GM23338 (cell line): ENCODE data around the gene GDF7. TPM values are rescaled to one million over a fixed set of nuclear protein-coding genes. Genes with fewer than 3 reads are reported as not detected.

Experiments
- ATAC-seq: fragments of 200-7000 bp; cut with Tn5 transposase; 3 replicates; pipeline ENCODE4 v1.9.1; 2020
- DNase-seq: peaks from one replicate; pipeline ENCODE4 v3.0.0-alpha.2; 2015; ENCODE audit warnings: low spot score
- H2AFZ ChIP-seq: fragments of 200-600 bp; sonication (generic); 2 replicates; pipeline ENCODE4 v1.8.0; 2016; ENCODE audit warnings: antibody characterized with exemption, mild to moderate bottlenecking, moderate library complexity
- H3F3A ChIP-seq: fragments of 200-600 bp; sonication (generic); replicated peaks from 2 replicates; pipeline ENCODE4 v1.8.0; 2017; ENCODE audit warnings: antibody characterized with exemption, mixed run types, low read depth
- H3K27ac ChIP-seq: fragments of 200-600 bp; sonication (generic); 2 replicates; pipeline ENCODE4 v1.6.1; 2016; ENCODE audit warnings: low read depth
- H3K27me3 ChIP-seq: fragments of 200-600 bp; sonication (generic); 2 replicates; pipeline ENCODE4 v1.8.0; 2016; ENCODE audit warnings: mild to moderate bottlenecking, mixed run types, moderate library complexity; ENCODE audit not compliant: insufficient read depth
- H3K36me3 ChIP-seq: fragments of 200-600 bp; sonication (generic); 2 replicates; pipeline ENCODE4 v1.8.0; 2016; ENCODE audit warnings: mild to moderate bottlenecking; ENCODE audit not compliant: insufficient read depth
- H3K4me1 ChIP-seq: fragments of 200-600 bp; sonication (generic); 2 replicates; pipeline ENCODE4 v1.8.0; 2016; ENCODE audit warnings: mild to moderate bottlenecking, moderate library complexity; ENCODE audit not compliant: insufficient read depth
- H3K4me2 ChIP-seq: fragments of 200-600 bp; sonication (generic); 2 replicates; pipeline ENCODE4 v1.7.1; 2017; ENCODE audit warnings: mixed run types
- H3K4me3 ChIP-seq: fragments of 200-600 bp; sonication (generic); 2 replicates; pipeline ENCODE4 v1.6.1; 2016; ENCODE audit warnings: mixed run types
- H3K79me2 ChIP-seq: fragments of 200-600 bp; sonication (generic); replicated peaks from 2 replicates; pipeline ENCODE4 v1.8.0; 2017; ENCODE audit warnings: mild to moderate bottlenecking; ENCODE audit not compliant: insufficient read depth
- H3K9me2 ChIP-seq: fragments of 200-600 bp; sonication (generic); 2 replicates; pipeline ENCODE4 v1.8.0; 2017; ENCODE audit not compliant: insufficient read depth
- H4K20me1 ChIP-seq: fragments of 200-600 bp; sonication (generic); replicated peaks from 2 replicates; pipeline ENCODE4 v1.8.0; 2017; ENCODE audit warnings: mild to moderate bottlenecking; ENCODE audit not compliant: insufficient read depth
- H3K27ac Mint-ChIP-seq: 2 replicates; pipeline ENCODE4 v1.8.0; 2020; ENCODE audit warnings: inconsistent platforms, mild to moderate bottlenecking, moderate library complexity, mixed read lengths
- H3K27me3 Mint-ChIP-seq: 3 replicates; pipeline ENCODE4 v1.8.0; 2022; ENCODE audit warnings: low read depth, mild to moderate bottlenecking, moderate library complexity, mixed read lengths, inconsistent platforms; ENCODE audit not compliant: insufficient read depth, poor library complexity
- H3K36me3 Mint-ChIP-seq: 3 replicates; pipeline ENCODE4 v1.8.0; 2021; ENCODE audit warnings: low read depth, mild to moderate bottlenecking, inconsistent platforms, moderate library complexity, mixed read lengths
- H3K4me1 Mint-ChIP-seq: 3 replicates; pipeline ENCODE4 v1.8.0; 2020; ENCODE audit warnings: mild to moderate bottlenecking, inconsistent platforms, mixed read lengths
- H3K4me3 Mint-ChIP-seq: 3 replicates; pipeline ENCODE4 v1.8.0; 2021; ENCODE audit warnings: moderate library complexity, mild to moderate bottlenecking, inconsistent platforms, mixed read lengths
- H3K9me3 Mint-ChIP-seq: 3 replicates; pipeline ENCODE4 v1.8.0; 2020; ENCODE audit warnings: moderate library complexity, mild to moderate bottlenecking, inconsistent platforms, mixed read lengths
- EZH2 ChIP-seq: fragments of 200-600 bp; sonication (generic); IDR thresholded peaks from one replicate; pipeline ENCODE4 v1.8.0; 2017; ENCODE audit warnings: antibody characterized with exemption, mild to moderate bottlenecking, low read depth; ENCODE audit not compliant: unreplicated experiment
- POLR2AphosphoS5 ChIP-seq: IDR thresholded peaks from 2 replicates; pipeline ENCODE4 v1.6.1; 2016; ENCODE audit warnings: antibody characterized with exemption, low read depth
- polyA plus RNA-seq: library from polyadenylated mRNA; unstranded; fragments of >200 nt; fragmentation: Nextera tagmentation; extraction: Ambion mirVana; gene quantifications from 2 replicates; pipeline ENCODE4 v1.2.1, GENCODE V29; 2016
- total RNA-seq: library from RNA; depleted of rRNA; stranded (reverse); fragments of >200 nt; shearing (Covaris generic); gene quantifications from 2 replicates; pipeline ENCODE4 v1.2.3, GENCODE V29; 2014
- TF ChIP-seq, protein P1 (sequence below): IDR thresholded peaks from 2 replicates; pipeline ENCODE4 v1.6.1; 2016; ENCODE audit warnings: antibody characterized with exemption
- TF ChIP-seq, protein P2 (sequence below), 2 experiments: fragments of 200-600 bp in 1 of 2; sonication (generic) in 1 of 2; conservative IDR thresholded peaks; 2 replicates each; pipeline versions ENCODE4 v1.5.1 to v1.6.1; 2016 to 2017; ENCODE audit warnings: antibody characterized with exemption in 2 of 2, low read depth in 2 of 2, mild to moderate bottlenecking in 2 of 2, moderate library complexity in 1 of 2
- TF ChIP-seq, protein P3 (sequence below): fragments of 250-450 bp; sonication (Bioruptor Pico); IDR thresholded peaks from 2 replicates; pipeline ENCODE4 v1.5.0; 2020; ENCODE audit warnings: mild to moderate bottlenecking, moderate library complexity

The GDF7 gene
- total and polyA plus RNA-seq, 2 experiments from 2014 or later: 0.19 to 0.52 TPM

DNA sequence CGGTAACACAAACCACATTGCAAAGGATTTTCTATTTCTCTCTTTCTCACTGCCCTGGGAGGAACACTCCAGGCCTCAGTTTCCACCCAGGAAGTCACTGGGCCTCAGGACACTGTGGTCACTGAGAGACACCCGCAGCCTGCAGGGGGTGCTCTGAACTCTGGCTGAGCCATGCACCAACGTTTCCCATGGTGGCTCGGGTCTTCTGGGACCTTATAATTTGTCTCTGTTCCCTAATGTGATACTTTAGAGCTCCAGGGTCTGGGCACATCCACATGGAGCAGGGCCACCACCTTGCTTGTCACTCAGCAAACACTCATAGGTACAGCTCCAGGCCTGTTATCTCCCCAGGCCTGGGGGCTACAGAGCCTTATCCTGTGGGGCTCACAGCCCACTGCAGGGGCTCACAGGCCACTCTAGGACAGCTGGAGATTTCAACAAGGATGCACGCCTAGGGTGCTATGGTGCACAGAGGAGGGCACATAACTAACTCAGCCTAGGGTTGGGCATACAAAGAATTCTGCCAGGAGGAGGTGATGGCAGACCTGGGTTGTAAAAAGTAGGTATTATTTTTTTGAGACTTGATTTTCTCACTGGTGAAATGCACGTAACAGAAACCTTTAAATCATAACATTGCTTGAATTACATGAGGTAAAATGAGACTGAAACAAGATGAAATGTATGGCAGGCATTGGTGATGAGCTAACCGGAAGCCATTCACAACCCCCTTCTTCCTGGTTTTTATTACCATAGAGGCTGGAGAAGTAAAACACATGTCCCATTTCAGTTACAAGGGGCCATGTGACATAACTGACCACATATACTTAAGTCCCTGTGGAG, 13.0 kb upstream of the GDF7 start:
- TF ChIP-seq, protein P1, sequence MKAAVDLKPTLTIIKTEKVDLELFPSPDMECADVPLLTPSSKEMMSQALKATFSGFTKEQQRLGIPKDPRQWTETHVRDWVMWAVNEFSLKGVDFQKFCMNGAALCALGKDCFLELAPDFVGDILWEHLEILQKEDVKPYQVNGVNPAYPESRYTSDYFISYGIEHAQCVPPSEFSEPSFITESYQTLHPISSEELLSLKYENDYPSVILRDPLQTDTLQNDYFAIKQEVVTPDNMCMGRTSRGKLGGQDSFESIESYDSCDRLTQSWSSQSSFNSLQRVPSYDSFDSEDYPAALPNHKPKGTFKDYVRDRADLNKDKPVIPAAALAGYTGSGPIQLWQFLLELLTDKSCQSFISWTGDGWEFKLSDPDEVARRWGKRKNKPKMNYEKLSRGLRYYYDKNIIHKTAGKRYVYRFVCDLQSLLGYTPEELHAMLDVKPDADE: no peak
- no peak for TF ChIP-seq EZH2
- TF ChIP-seq, protein P2, sequence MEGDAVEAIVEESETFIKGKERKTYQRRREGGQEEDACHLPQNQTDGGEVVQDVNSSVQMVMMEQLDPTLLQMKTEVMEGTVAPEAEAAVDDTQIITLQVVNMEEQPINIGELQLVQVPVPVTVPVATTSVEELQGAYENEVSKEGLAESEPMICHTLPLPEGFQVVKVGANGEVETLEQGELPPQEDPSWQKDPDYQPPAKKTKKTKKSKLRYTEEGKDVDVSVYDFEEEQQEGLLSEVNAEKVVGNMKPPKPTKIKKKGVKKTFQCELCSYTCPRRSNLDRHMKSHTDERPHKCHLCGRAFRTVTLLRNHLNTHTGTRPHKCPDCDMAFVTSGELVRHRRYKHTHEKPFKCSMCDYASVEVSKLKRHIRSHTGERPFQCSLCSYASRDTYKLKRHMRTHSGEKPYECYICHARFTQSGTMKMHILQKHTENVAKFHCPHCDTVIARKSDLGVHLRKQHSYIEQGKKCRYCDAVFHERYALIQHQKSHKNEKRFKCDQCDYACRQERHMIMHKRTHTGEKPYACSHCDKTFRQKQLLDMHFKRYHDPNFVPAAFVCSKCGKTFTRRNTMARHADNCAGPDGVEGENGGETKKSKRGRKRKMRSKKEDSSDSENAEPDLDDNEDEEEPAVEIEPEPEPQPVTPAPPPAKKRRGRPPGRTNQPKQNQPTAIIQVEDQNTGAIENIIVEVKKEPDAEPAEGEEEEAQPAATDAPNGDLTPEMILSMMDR (conservative IDR thresholded peaks at IDR 0.05; ENCODE audit: low read depth in 2 of 2): peak; percentile 44 to 61
- TF ChIP-seq, protein P3, sequence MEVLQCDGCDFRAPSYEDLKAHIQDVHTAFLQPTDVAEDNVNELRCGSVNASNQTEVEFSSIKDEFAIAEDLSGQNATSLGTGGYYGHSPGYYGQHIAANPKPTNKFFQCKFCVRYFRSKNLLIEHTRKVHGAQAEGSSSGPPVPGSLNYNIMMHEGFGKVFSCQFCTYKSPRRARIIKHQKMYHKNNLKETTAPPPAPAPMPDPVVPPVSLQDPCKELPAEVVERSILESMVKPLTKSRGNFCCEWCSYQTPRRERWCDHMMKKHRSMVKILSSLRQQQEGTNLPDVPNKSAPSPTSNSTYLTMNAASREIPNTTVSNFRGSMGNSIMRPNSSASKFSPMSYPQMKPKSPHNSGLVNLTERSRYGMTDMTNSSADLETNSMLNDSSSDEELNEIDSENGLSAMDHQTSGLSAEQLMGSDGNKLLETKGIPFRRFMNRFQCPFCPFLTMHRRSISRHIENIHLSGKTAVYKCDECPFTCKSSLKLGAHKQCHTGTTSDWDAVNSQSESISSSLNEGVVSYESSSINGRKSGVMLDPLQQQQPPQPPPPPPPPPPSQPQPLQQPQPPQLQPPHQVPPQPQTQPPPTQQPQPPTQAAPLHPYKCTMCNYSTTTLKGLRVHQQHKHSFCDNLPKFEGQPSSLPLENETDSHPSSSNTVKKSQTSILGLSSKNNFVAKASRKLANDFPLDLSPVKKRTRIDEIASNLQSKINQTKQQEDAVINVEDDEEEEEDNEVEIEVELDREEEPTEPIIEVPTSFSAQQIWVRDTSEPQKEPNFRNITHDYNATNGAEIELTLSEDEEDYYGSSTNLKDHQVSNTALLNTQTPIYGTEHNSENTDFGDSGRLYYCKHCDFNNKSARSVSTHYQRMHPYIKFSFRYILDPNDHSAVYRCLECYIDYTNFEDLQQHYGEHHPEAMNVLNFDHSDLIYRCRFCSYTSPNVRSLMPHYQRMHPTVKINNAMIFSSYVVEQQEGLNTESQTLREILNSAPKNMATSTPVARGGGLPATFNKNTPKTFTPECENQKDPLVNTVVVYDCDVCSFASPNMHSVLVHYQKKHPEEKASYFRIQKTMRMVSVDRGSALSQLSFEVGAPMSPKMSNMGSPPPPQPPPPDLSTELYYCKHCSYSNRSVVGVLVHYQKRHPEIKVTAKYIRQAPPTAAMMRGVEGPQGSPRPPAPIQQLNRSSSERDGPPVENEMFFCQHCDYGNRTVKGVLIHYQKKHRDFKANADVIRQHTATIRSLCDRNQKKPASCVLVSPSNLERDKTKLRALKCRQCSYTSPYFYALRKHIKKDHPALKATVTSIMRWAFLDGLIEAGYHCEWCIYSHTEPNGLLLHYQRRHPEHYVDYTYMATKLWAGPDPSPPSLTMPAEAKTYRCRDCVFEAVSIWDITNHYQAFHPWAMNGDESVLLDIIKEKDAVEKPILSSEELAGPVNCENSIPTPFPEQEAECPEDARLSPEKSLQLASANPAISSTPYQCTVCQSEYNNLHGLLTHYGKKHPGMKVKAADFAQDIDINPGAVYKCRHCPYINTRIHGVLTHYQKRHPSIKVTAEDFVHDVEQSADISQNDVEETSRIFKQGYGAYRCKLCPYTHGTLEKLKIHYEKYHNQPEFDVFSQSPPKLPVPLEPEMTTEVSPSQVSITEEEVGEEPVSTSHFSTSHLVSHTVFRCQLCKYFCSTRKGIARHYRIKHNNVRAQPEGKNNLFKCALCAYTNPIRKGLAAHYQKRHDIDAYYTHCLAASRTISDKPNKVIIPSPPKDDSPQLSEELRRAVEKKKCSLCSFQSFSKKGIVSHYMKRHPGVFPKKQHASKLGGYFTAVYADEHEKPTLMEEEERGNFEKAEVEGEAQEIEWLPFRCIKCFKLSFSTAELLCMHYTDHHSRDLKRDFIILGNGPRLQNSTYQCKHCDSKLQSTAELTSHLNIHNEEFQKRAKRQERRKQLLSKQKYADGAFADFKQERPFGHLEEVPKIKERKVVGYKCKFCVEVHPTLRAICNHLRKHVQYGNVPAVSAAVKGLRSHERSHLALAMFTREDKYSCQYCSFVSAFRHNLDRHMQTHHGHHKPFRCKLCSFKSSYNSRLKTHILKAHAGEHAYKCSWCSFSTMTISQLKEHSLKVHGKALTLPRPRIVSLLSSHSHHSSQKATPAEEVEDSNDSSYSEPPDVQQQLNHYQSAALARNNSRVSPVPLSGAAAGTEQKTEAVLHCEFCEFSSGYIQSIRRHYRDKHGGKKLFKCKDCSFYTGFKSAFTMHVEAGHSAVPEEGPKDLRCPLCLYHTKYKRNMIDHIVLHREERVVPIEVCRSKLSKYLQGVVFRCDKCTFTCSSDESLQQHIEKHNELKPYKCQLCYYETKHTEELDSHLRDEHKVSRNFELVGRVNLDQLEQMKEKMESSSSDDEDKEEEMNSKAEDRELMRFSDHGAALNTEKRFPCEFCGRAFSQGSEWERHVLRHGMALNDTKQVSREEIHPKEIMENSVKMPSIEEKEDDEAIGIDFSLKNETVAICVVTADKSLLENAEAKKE (CRISPR knock-in tag): no peak
- TF ChIP-seq POLR2AphosphoS5: no peak
- no peak for DNase-seq
- no peak overlapping the region for H3K4me3 Mint-ChIP-seq

More for the DNA sequence above, 13.0 kb upstream of the GDF7 start:
- H2AFZ ChIP-seq: no peak overlapping the region
- peaks cover 21% of the 10 kb centered on the region for H3K4me1 ChIP-seq
- H4K20me1 ChIP-seq: no peaks in the 10 kb centered on the region
- no peaks in the 10 kb centered on the region for H3K79me2 ChIP-seq
- no peak overlapping the region for H3K4me3 ChIP-seq
- no peak for ATAC-seq
- Mint-ChIP-seq H3K4me1 (peaks cover 22% of the 10 kb centered on the region), H3K27me3 (peaks cover 8% of the 10 kb centered on the region), H3K36me3 (no peaks in the 10 kb centered on the region; the same call in 2 of the 3 replicates), H3K27ac (no peak overlapping the region), H3K9me3 (no peaks in the 10 kb centered on the region; the same call in 2 of the 3 replicates)
- H3F3A ChIP-seq: no peaks in the 10 kb centered on the region
- H3K36me3 ChIP-seq: no peaks in the 10 kb centered on the region
- H3K4me2 ChIP-seq: no peak overlapping the region
- no peak overlapping the region for H3K27ac ChIP-seq
- H3K9me2 ChIP-seq: no peaks in the 10 kb centered on the region
- peaks cover 10% of the 10 kb centered on the region; the same call in 1 of the 2 replicates for H3K27me3 ChIP-seq
